ENCODE results near the gene ST8SIA1. TPM values are rescaled to one million over a fixed set of nuclear protein-coding genes. Genes with fewer than 3 reads are reported as not detected.

Gene ST8SIA1
- total and polyA plus RNA-seq, 2 donors: 1.6 to 2.3 TPM

GRCh38 chr12:22360774-22361173 lies 26.3 kb upstream of the ST8SIA1 start:
- H3K4me1 ChIP-seq (ENCODE audit: control insufficient read depth in 2 of 2, insufficient read depth in 2 of 2, low read length in 2 of 2): no peaks in the 10 kb centered on the region
- H3K27me3 ChIP-seq (ENCODE audit: control insufficient read depth in 2 of 2, insufficient read depth in 1 of 2, low read length in 1 of 2): no peaks in the 10 kb centered on the region
- DNase-seq (ENCODE audit: low read depth in 6 of 9, low spot score in 9 of 9): no peak
- H3K9me3 ChIP-seq (ENCODE audit: control insufficient read depth in 2 of 2, insufficient read depth in 1 of 2, low read length in 1 of 2): no peaks in the 10 kb centered on the region
- no peak overlapping the region for H3K27ac ChIP-seq (ENCODE audit: low read depth in 1 of 2, low read length in 1 of 2)
- H3K4me3 ChIP-seq (ENCODE audit: low read length in 2 of 2): no peak overlapping the region
- 43% methylated on average over 5 of the region's 5 CpGs for WGBS
- no peaks in the 10 kb centered on the region for H3K36me3 ChIP-seq (ENCODE audit: control insufficient read depth in 2 of 2, insufficient read depth in 2 of 2, low read length in 1 of 2)

- no peak for DNase-seq (ENCODE audit: low read depth in 6 of 9, low spot score in 9 of 9)
- Histone ChIP-seq H3K27ac (ENCODE audit: low read depth in 1 of 2, low read length in 1 of 2) (no peak overlapping the region), H3K36me3 (ENCODE audit: control insufficient read depth in 2 of 2, insufficient read depth in 2 of 2, low read length in 1 of 2) (no peaks in the 10 kb centered on the region), H3K4me3 (ENCODE audit: low read length in 2 of 2) (no peak overlapping the region), H3K9me3 (ENCODE audit: control insufficient read depth in 2 of 2, insufficient read depth in 1 of 2, low read length in 1 of 2) (no peaks in the 10 kb centered on the region), H3K27me3 (ENCODE audit: control insufficient read depth in 2 of 2, insufficient read depth in 1 of 2, low read length in 1 of 2) (no peaks in the 10 kb centered on the region), H3K4me1 (ENCODE audit: control insufficient read depth in 2 of 2, insufficient read depth in 2 of 2, low read length in 2 of 2) (no peaks in the 10 kb centered on the region)
- 97% methylated on average over 3 of the region's 3 CpGs for WGBS
Measured at GRCh38 chr12:22357531-22357930, 23.0 kb upstream of the ST8SIA1 start.

- H3K36me3 ChIP-seq (ENCODE audit: control insufficient read depth in 2 of 2, insufficient read depth in 2 of 2, low read length in 1 of 2): no peaks in the 10 kb centered on the region
- no peaks in the 10 kb centered on the region for H3K9me3 ChIP-seq (ENCODE audit: control insufficient read depth in 2 of 2, insufficient read depth in 1 of 2, low read length in 1 of 2)
- 95% methylated on average over 1 of the region's 1 CpG for WGBS
- no peak overlapping the region for H3K27ac ChIP-seq (ENCODE audit: low read depth in 1 of 2, low read length in 1 of 2)
- no peaks in the 10 kb centered on the region for H3K4me1 ChIP-seq (ENCODE audit: control insufficient read depth in 2 of 2, insufficient read depth in 2 of 2, low read length in 2 of 2)
- no peak for DNase-seq (ENCODE audit: low read depth in 6 of 9, low spot score in 9 of 9)
- H3K4me3 ChIP-seq (ENCODE audit: low read length in 2 of 2): no peak overlapping the region
- no peaks in the 10 kb centered on the region for H3K27me3 ChIP-seq (ENCODE audit: control insufficient read depth in 2 of 2, insufficient read depth in 1 of 2, low read length in 1 of 2)
Measured at GRCh38 chr12:22356231-22356630, 21.7 kb upstream of the ST8SIA1 start.

- Histone ChIP-seq H3K27ac (ENCODE audit: low read depth in 1 of 2, low read length in 1 of 2) (no peak overlapping the region), H3K9me3 (ENCODE audit: control insufficient read depth in 2 of 2, insufficient read depth in 1 of 2, low read length in 1 of 2) (no peaks in the 10 kb centered on the region), H3K27me3 (ENCODE audit: control insufficient read depth in 2 of 2, insufficient read depth in 1 of 2, low read length in 1 of 2) (no peaks in the 10 kb centered on the region), H3K36me3 (ENCODE audit: control insufficient read depth in 2 of 2, insufficient read depth in 2 of 2, low read length in 1 of 2) (no peaks in the 10 kb centered on the region), H3K4me3 (ENCODE audit: low read length in 2 of 2) (no peak overlapping the region), H3K4me1 (ENCODE audit: control insufficient read depth in 2 of 2, insufficient read depth in 2 of 2, low read length in 2 of 2) (no peaks in the 10 kb centered on the region)
- no peak for DNase-seq (ENCODE audit: low read depth in 6 of 9, low spot score in 9 of 9)
- WGBS: 89% methylated on average over 5 of the region's 5 CpGs
Measured at GRCh38 chr12:22355011-22355580, 20.6 kb upstream of the ST8SIA1 start.

GRCh38 chr12:22353615-22354325 lies 19.3 kb upstream of the ST8SIA1 start:
- Histone ChIP-seq H3K27me3 (ENCODE audit: control insufficient read depth in 2 of 2, insufficient read depth in 1 of 2, low read length in 1 of 2) (no peaks in the 10 kb centered on the region), H3K4me1 (ENCODE audit: control insufficient read depth in 2 of 2, insufficient read depth in 2 of 2, low read length in 2 of 2) (no peaks in the 10 kb centered on the region), H3K36me3 (ENCODE audit: control insufficient read depth in 2 of 2, insufficient read depth in 2 of 2, low read length in 1 of 2) (no peaks in the 10 kb centered on the region), H3K27ac (ENCODE audit: low read depth in 1 of 2, low read length in 1 of 2) (no peak overlapping the region), H3K9me3 (ENCODE audit: control insufficient read depth in 2 of 2, insufficient read depth in 1 of 2, low read length in 1 of 2) (no peaks in the 10 kb centered on the region), H3K4me3 (ENCODE audit: low read length in 2 of 2) (no peak overlapping the region)
- WGBS: 98% methylated on average over 1 of the region's 1 CpG
- DNase-seq (ENCODE audit: low read depth in 6 of 9, low spot score in 9 of 9): no peak

GRCh38 chr12:22350886-22351285 lies 16.4 kb upstream of the ST8SIA1 start:
- no peaks in the 10 kb centered on the region for H3K27me3 ChIP-seq (ENCODE audit: control insufficient read depth in 2 of 2, insufficient read depth in 1 of 2, low read length in 1 of 2)
- WGBS: 92% methylated on average over 4 of the region's 4 CpGs
- H3K27ac ChIP-seq (ENCODE audit: low read depth in 1 of 2, low read length in 1 of 2): no peak overlapping the region
- no peaks in the 10 kb centered on the region for H3K9me3 ChIP-seq (ENCODE audit: control insufficient read depth in 2 of 2, insufficient read depth in 1 of 2, low read length in 1 of 2)
- H3K36me3 ChIP-seq (ENCODE audit: control insufficient read depth in 2 of 2, insufficient read depth in 2 of 2, low read length in 1 of 2): no peaks in the 10 kb centered on the region
- H3K4me1 ChIP-seq (ENCODE audit: control insufficient read depth in 2 of 2, insufficient read depth in 2 of 2, low read length in 2 of 2): no peaks in the 10 kb centered on the region
- DNase-seq (ENCODE audit: low read depth in 6 of 9, low spot score in 9 of 9): no peak
- no peak overlapping the region for H3K4me3 ChIP-seq (ENCODE audit: low read length in 2 of 2)

GRCh38 chr12:22348208-22348607 lies 13.7 kb upstream of the ST8SIA1 start:
- Histone ChIP-seq H3K27ac (ENCODE audit: low read depth in 1 of 2, low read length in 1 of 2) (no peak overlapping the region), H3K9me3 (ENCODE audit: control insufficient read depth in 2 of 2, insufficient read depth in 1 of 2, low read length in 1 of 2) (no peaks in the 10 kb centered on the region), H3K4me1 (ENCODE audit: control insufficient read depth in 2 of 2, insufficient read depth in 2 of 2, low read length in 2 of 2) (no peaks in the 10 kb centered on the region), H3K27me3 (ENCODE audit: control insufficient read depth in 2 of 2, insufficient read depth in 1 of 2, low read length in 1 of 2) (no peaks in the 10 kb centered on the region), H3K36me3 (ENCODE audit: control insufficient read depth in 2 of 2, insufficient read depth in 2 of 2, low read length in 1 of 2) (no peaks in the 10 kb centered on the region), H3K4me3 (ENCODE audit: low read length in 2 of 2) (no peak overlapping the region)
- no peak for DNase-seq (ENCODE audit: low read depth in 6 of 9, low spot score in 9 of 9)
- WGBS: 96% methylated on average over 5 of the region's 5 CpGs

- Histone ChIP-seq H3K36me3 (ENCODE audit: control insufficient read depth in 2 of 2, insufficient read depth in 2 of 2, low read length in 1 of 2) (no peaks in the 10 kb centered on the region), H3K9me3 (ENCODE audit: control insufficient read depth in 2 of 2, insufficient read depth in 1 of 2, low read length in 1 of 2) (no peaks in the 10 kb centered on the region), H3K27me3 (ENCODE audit: control insufficient read depth in 2 of 2, insufficient read depth in 1 of 2, low read length in 1 of 2) (peaks cover 3 to 14% of the 10 kb centered on the region in 2 donors), H3K4me1 (ENCODE audit: control insufficient read depth in 2 of 2, insufficient read depth in 2 of 2, low read length in 2 of 2) (peaks cover 0 to 3% of the 10 kb centered on the region in 2 donors), H3K27ac (ENCODE audit: low read depth in 1 of 2, low read length in 1 of 2) (no peak overlapping the region), H3K4me3 (ENCODE audit: low read length in 2 of 2) (no peak overlapping the region)
- DNase-seq (ENCODE audit: low read depth in 6 of 9, low spot score in 9 of 9): no peak
- 94% methylated on average over 4 of the region's 4 CpGs for WGBS
Measured at GRCh38 chr12:22340143-22340542, 5.6 kb upstream of the ST8SIA1 start.

- Histone ChIP-seq H3K27me3 (ENCODE audit: control insufficient read depth in 2 of 2, insufficient read depth in 1 of 2, low read length in 1 of 2) (peaks cover 6 to 19% of the 10 kb centered on the region in 2 donors), H3K4me3 (ENCODE audit: low read length in 2 of 2) (no peak overlapping the region), H3K27ac (ENCODE audit: low read depth in 1 of 2, low read length in 1 of 2) (no peak overlapping the region), H3K4me1 (ENCODE audit: control insufficient read depth in 2 of 2, insufficient read depth in 2 of 2, low read length in 2 of 2) (peaks cover 0 to 6% of the 10 kb centered on the region in 2 donors), H3K36me3 (ENCODE audit: control insufficient read depth in 2 of 2, insufficient read depth in 2 of 2, low read length in 1 of 2) (no peaks in the 10 kb centered on the region), H3K9me3 (ENCODE audit: control insufficient read depth in 2 of 2, insufficient read depth in 1 of 2, low read length in 1 of 2) (no peaks in the 10 kb centered on the region)
- WGBS: 97% methylated on average over 9 of the region's 9 CpGs
- no peak for DNase-seq (ENCODE audit: low read depth in 6 of 9, low spot score in 9 of 9)
Measured at GRCh38 chr12:22339691-22340090, 5.2 kb upstream of the ST8SIA1 start.

Data from thymus (tissue), 11 donors.